Ureter (tissue), 1 donor: ENCODE measurements around the gene LLPH. TPM values are rescaled to one million over a fixed set of nuclear protein-coding genes. Genes with fewer than 3 reads are reported as not detected.
A peak's percentile ranks its signal among the peaks of the same experiment; 100 is the strongest.
"Not testable (repeated sequence)": the region's sequence is repeated elsewhere in the genome, so short reads cannot be mapped to it uniquely, and the experiment has no call there.

Experiments used
- DNase-seq: peaks from one replicate; pipeline ENCODE4 v3.0.0-alpha.2; 2020; ENCODE audit warnings: low spot score
- total RNA-seq: library from RNA; stranded (reverse); gene quantifications from one replicate; pipeline ENCODE4 v1.2.4, GENCODE V29; 2023
- donor health status: DM: yes; HTN: yes; CAD: no.

The LLPH gene
- total RNA-seq, result 27.6 TPM

DNA sequence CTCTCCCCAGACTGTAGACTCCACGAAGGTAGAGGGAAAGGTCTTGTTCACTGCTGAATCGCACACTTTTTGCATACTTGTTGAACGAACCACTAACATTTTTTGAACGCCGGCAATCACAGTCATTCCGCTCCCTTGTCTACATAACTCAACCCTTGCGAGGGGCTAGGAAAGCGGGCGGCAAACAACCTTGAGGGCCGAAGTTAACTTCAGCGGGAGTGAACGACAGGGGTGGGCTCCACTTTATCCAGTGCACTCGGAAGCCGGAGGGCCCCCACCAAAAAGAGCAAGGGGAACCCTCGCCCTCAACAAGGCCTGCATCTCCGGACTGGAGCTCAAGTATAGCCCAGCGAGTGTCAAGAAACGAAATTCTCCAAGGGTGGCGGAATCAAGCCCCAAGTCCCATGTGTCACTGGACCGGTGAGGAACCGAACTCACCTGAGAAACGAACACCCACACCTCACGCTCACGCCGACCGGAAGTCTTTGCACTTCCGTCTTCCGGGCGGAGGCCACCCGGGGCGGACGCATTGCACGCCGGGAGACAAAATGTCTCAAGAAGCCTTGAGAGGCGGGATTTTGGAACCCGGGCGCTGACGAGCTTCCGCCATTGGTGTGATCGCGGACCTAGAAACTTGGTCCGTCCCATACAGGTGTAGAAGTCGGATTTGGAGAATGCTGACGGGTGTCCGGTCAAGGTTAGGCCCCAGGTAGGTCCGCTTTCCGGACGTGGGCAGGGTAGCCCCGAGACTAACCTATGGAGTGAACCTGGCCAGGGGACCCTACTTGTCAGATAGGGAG is at the start of gene LLPH:
TSS of gene LLPH (minus strand) at position 484 of the 800 bp plus-strand sequence. CDS start 1,644 bp downstream, outside the sequence.
- DNase-seq, result peak; percentile 92

- DNase-seq, result no peak
These were observed 45.8 kb upstream of the LLPH start for GRCh38 chr12:66176105-66176900.

- not testable (repeated sequence) for DNase-seq
These were observed 44.1 kb upstream of the LLPH start for GRCh38 chr12:66174391-66175325.

GRCh38 chr12:66170606-66171005 is 40.1 kb upstream of the LLPH start:
- DNase-seq, result no peak

- DNase-seq, result peak; percentile 89
These were observed 38.9 kb upstream of the LLPH start, which contains the start of gene TMBIM4 for GRCh38 chr12:66169221-66170170. TSS of gene TMBIM4 (minus strand) at chr12:66169996. CDS start at chr12:66169951, 45 bp downstream.

- no peak for DNase-seq
These were observed 37.9 kb upstream of the LLPH start for GRCh38 chr12:66168410-66168809.

- no peak for DNase-seq
These were observed 36.0 kb upstream of the LLPH start for GRCh38 chr12:66166561-66166960.

DNA sequence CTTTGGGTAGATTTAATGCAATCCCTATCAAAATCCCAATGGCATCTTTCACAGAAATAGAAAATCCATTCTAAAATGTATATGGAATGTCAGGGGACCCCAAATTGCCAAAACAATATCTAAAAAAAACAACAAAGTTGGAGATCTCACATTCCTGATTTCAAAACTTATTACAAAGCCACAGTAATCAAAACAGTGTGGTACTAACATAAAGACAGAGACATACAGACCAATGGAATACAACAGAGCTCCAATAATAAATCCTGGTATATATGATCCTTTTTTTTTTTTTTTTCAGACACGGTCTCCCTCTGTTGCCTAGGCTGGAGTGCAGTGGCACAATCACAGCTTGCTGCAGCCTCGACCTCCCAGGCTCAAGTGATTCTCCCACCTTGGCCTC is 34.6 kb upstream of the LLPH start:
- no peak for DNase-seq

DNA sequence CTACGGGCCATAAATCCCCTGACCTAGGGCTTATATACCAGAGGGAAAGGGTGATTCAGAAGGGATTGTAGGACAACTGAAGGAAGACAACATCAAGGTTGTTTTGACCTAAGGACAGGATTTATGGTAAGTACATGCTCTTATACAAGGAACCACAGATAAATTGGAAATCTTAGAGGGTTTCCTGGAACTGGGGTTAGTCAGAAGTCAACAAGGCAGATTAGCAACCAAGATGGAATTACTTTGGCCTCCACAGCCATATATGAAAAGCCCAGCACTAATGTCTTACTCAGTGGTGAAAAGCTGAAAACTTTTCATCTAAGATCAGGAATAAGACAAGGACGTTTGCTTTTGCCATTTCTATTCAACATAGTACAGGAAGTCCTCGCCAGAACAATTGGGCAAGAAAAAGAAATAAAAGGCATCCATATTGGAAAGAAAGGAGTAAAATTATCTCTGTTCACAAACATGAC is 33.8 kb upstream of the LLPH start:
- no peak for DNase-seq

GRCh38 chr12:66163289-66163688 is 32.7 kb upstream of the LLPH start:
- DNase-seq, result no peak

DNA sequence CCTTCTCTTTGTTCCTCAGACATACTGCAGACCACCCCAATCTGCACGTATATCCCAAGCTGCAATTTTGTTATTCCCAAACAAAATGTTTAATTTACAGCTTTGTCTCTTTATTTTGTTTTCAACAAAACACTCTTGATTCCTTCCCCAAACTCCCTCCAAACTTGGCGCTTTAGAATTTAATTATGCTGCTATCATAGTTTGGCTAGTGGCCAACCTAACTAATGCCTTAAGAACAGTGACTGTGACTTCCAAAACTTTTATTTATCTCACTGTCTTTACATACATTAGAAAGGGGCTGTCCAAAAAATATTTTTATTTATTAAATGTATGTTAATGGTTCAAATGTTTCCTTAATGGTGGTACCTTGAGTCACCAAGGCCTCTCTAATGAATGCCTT is 32.2 kb upstream of the LLPH start:
- no peak for DNase-seq

GRCh38 chr12:66160704-66161103 is 30.2 kb upstream of the LLPH start:
- no peak for DNase-seq

- no peak for DNase-seq
These were observed 28.6 kb upstream of the LLPH start for GRCh38 chr12:66159123-66159522.

GRCh38 chr12:66156654-66157053 is 26.1 kb upstream of the LLPH start:
- DNase-seq, result no peak

- no peak for DNase-seq
These were observed 24.2 kb upstream of the LLPH start for GRCh38 chr12:66154776-66155175.

GRCh38 chr12:66152732-66153131 is 22.2 kb upstream of the LLPH start:
- no peak for DNase-seq

- no peak for DNase-seq
These were observed 19.3 kb upstream of the LLPH start for GRCh38 chr12:66149702-66150398.

DNA sequence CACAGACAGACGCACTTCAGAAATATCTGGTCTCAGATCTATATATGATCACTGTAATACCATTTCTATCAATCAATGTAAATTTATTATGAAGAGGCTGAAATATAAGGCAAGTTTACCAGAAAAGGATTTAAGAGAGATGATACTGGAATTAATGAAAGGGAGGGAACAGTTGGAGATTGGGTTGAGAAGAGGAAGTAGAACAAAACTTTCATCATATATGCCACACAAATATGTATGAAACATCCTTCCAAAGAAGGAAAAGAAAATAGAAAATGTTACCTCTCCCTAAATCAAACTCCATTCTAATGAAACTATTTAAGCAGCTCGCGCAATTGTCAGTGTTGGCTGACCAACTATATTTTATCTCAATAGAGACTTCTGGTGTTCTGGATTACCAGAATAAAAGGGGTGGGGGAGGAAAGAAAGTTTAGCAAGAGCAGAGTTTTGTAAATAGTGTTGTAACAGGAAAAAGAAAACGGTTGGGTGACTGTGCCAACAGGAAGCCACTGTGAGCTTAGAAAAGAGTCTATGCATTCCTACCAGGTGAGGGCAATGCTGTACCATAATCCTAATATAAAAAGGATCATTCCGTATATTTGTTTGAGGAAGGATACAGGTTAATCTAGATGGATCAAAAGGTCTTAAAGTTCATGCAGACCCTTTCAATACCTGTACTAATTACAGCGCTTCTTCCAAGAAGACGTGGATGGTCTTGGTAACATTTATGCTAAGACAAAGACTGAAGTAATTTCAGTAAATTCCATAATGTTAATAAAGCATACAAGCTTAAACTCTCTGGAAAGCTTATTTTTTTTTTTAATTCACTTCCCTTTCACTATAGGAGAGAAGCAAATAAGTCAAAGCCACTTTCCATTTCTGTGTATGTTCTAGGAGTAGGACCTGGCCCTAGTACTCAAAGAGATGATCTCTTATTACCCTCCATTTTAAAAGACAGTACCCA is 14.5 kb upstream of the LLPH start:
- peak; percentile 54 for DNase-seq

DNA sequence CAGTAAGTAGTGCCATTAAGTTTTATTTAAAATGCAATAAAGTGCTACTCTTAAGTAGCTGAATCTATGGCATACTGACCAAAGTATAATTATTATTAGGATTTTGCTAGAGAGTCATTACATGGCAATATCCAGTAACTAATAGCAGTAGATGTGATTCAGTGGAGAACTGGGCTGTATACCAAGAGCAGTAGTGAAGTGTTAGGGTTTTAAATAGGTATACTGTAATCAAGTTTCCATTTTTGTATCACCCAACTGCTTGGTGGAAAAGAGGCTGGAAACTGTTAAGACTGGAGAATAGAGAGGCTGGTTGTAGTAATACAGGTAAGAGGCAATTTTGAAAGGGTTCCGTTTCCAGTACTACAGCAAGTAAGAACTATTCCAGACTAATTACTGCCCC is 13.3 kb upstream of the LLPH start:
- DNase-seq, result no peak
